Mesothelial cell of epicardium (in vitro differentiated cells): ENCODE data around the gene GANAB. TPM values are rescaled to one million over a fixed set of nuclear protein-coding genes. Genes with fewer than 3 reads are reported as not detected.

Experiments
- DNase-seq, 2 experiments: peaks; one replicate each; pipeline ENCODE4 v3.0.0; 2021; ENCODE audit warnings: low spot score in 2 of 2; ENCODE audit not compliant: unreplicated experiment in 2 of 2
- H3K27ac Mint-ChIP-seq: 2 replicates; pipeline ENCODE4 v1.8.0; 2021; ENCODE audit warnings: mixed read lengths
- H3K27me3 Mint-ChIP-seq: 2 replicates; pipeline ENCODE4 v1.8.0; 2021; ENCODE audit warnings: low read depth, mixed read lengths
- H3K36me3 Mint-ChIP-seq: 2 replicates; pipeline ENCODE4 v1.8.0; 2021; ENCODE audit warnings: mixed read lengths
- H3K4me1 Mint-ChIP-seq: 2 replicates; pipeline ENCODE4 v1.8.0; 2021; ENCODE audit warnings: mixed read lengths
- H3K4me3 Mint-ChIP-seq: 2 replicates; pipeline ENCODE4 v1.8.0; 2021; ENCODE audit warnings: mild to moderate bottlenecking, moderate library complexity, mixed read lengths
- H3K9me3 Mint-ChIP-seq: 2 replicates; pipeline ENCODE4 v1.8.0; 2021; ENCODE audit warnings: mixed read lengths
- CTCF ChIP-seq: fragments of 200-600 bp; sonication (generic); IDR thresholded peaks from one replicate; pipeline ENCODE4 v1.5.0; 2021; ENCODE audit warnings: antibody characterized with exemption; ENCODE audit not compliant: unreplicated experiment
- total RNA-seq: library from RNA; stranded (reverse); gene quantifications from 3 replicates; pipeline ENCODE4 v1.2.1, GENCODE V29; 2021

The GANAB gene
- total RNA-seq, 1 donor from 2014 or later = 324 TPM

- TF ChIP-seq CTCF = no peak
- H3K4me3 Mint-ChIP-seq = peak overlapping the region; percentile 53
- DNase-seq = no peak
- peak overlapping the region; percentile 11 for H3K27ac Mint-ChIP-seq
- H3K4me1 Mint-ChIP-seq = peaks cover 35% of the 10 kb centered on the region
- H3K9me3 Mint-ChIP-seq = no peaks in the 10 kb centered on the region
- H3K36me3 Mint-ChIP-seq = peaks cover 15% of the 10 kb centered on the region
- peaks cover 4% of the 10 kb centered on the region for H3K27me3 Mint-ChIP-seq
Measured at GRCh38 chr11:62603072-62603408, 43.4 kb downstream of the GANAB start.

GRCh38 chr11:62602141-62603071 lies 44.0 kb downstream of the GANAB start:
- Mint-ChIP-seq H3K36me3 (peaks cover 20% of the 10 kb centered on the region), H3K4me1 (peaks cover 35% of the 10 kb centered on the region), H3K27me3 (peaks cover 4% of the 10 kb centered on the region), H3K4me3 (peak overlapping the region; percentile 81), H3K9me3 (no peaks in the 10 kb centered on the region), H3K27ac (peak overlapping the region; percentile 94)
- DNase-seq = peak in 1 of 2 experiments; percentile 47
- TF ChIP-seq CTCF = no peak

GRCh38 chr11:62601372-62602140 lies 44.9 kb downstream of the GANAB start, which contains the start of gene MTA2:
MTA2 (minus strand) TSS chr11:62601865; CDS start chr11:62601450, 415 bp downstream.
- Mint-ChIP-seq H3K4me3 (peak within 1 kb of the TSS; percentile 81), H3K36me3 (peaks cover 22% of the 10 kb centered on the region)

GRCh38 chr11:62601122-62601371 lies 45.4 kb downstream of the GANAB start:
- Mint-ChIP-seq H3K9me3 (no peaks in the 10 kb centered on the region), H3K27me3 (peaks cover 4% of the 10 kb centered on the region), H3K4me1 (peaks cover 33% of the 10 kb centered on the region), H3K27ac (peak overlapping the region; percentile 82), H3K36me3 (peaks cover 22% of the 10 kb centered on the region), H3K4me3 (peak overlapping the region; percentile 81)
- DNase-seq = no peak
- no peak for TF ChIP-seq CTCF

More at GRCh38 chr11:62601372-62602140, 44.9 kb downstream of the GANAB start, which contains the start of gene MTA2:
- no peaks in the 10 kb centered on the region for H3K9me3 Mint-ChIP-seq
- TF ChIP-seq CTCF = no peak
- H3K4me1 Mint-ChIP-seq = peaks cover 33% of the 10 kb centered on the region
- peak within 1 kb of the TSS; percentile 94 for H3K27ac Mint-ChIP-seq
- H3K27me3 Mint-ChIP-seq = peaks cover 4% of the 10 kb centered on the region
- peak; percentile 90 to 100 for DNase-seq

- Mint-ChIP-seq H3K4me3 (peak overlapping the region; percentile 81), H3K27me3 (peaks cover 4% of the 10 kb centered on the region)
Measured at GRCh38 chr11:62600367-62601121, 45.9 kb downstream of the GANAB start.

More at GRCh38 chr11:62600367-62601121, 45.9 kb downstream of the GANAB start:
- H3K4me1 Mint-ChIP-seq = peaks cover 33% of the 10 kb centered on the region
- H3K9me3 Mint-ChIP-seq = no peaks in the 10 kb centered on the region
- peak in 1 of 2 experiments; percentile 53 for DNase-seq
- no peak for TF ChIP-seq CTCF
- H3K36me3 Mint-ChIP-seq = peaks cover 23% of the 10 kb centered on the region
- peak overlapping the region; percentile 82 for H3K27ac Mint-ChIP-seq
